AG08395 (cell line): Measurements from ENCODE around the gene PLPP1.
A peak's percentile ranks its signal among the peaks of the same experiment; 100 is the strongest.

Source experiments
- DNase-seq: peaks from one replicate; pipeline ENCODE4 v3.0.0; 2012; ENCODE audit warnings: mixed read lengths, low spot score

PLPP1 gene

DNA sequence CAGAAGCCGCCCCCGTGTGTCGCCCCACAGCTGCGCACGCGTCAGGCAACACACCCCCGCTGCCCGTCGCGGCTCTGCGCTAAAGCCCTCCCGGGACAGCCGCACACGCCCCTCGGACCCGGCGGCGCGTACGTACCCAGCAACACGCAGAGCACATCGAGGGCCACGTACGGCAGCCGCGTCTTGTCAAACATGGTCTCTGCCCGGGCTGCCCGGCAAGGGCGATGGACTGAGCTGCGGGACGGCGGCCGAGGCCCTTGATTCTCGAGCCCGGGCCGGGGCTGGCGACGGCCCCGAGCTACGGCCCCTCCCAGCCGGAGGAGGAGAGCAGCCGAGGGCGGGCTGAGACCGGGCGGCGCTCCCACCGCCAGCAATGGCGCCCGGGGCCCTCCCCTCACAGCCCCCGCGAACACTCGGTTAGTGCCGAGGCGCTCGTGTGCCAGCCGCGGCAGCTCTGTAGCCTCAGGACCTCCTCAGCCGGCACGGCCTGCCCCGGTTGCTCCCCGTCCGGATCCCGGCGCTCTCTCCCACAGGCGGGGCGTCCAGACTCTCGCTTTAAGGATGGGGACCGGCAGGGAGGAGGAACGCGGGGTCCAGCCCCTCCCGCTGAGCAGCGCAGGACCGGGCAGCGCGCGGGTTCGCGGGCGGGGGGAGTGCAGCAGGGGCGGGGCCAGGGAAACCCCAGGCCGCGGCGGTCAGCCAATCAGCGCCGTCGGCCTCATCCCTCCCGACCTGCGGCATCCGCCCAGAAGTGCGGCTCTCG is at the start of gene PLPP1:
Gene PLPP1 (minus strand): TSS at position 529 of the 763 bp plus-strand sequence. CDS start 335 bp downstream, at position 194.
- DNase-seq = peak; percentile 96

DNA sequence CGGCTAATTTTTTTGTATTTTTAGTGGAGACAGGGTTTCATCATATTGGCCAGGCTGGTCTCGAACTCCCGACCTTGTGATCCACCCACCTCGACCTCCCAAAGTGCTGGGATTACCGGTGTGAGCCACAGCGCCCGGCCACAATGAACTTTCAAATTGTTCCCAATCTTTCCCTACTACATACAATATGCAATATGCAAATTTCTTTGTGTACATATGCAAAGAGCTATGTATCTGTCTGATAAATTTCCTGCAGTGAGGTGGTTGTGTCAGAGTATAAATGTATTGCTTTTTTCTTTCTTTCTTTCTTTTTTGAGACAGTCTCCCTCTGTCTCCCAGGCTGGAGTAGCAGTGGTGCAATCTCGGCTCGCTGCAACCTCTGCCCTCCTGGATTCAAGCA is 48.8 kb upstream of the PLPP1 start:
- no peak for DNase-seq

DNA sequence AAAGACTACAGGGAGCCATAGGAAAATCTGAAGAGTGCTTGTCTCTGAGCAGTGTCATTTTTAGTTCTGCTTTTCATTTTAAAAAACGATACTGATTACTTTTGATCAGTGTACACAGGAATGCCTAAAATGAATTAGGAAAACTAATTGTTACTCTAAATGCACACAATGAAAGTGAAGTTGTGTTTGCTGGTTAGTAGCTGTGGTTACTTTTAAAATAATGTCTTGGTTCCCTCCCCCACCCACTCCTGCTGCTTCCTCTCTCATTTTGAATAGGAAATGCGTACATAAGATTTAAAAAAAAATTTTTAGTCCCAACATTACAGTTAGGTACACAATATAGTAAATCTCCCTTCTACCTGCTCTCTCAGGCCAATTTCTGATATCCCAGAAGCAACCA is 47.5 kb upstream of the PLPP1 start:
- no peak for DNase-seq

DNA sequence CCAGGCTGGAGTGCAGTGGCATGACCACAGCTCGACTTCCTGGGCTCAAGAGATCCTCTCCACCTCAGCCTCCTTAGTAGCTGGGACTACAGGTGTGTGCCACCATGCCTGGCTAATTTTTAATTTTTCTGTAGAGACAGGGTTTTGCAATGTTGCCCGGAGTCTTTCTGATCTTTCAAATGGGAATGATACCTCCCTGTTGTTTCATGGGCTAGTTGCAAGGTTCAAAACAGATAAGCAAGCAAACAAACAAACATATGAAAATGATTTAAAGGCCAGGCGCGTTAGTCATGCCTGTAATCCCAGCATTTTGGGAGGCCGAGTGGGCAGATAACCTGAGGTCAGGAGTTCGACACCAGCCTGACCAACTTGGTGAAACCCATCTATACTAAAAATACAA is 45.3 kb upstream of the PLPP1 start:
- DNase-seq = no peak

DNA sequence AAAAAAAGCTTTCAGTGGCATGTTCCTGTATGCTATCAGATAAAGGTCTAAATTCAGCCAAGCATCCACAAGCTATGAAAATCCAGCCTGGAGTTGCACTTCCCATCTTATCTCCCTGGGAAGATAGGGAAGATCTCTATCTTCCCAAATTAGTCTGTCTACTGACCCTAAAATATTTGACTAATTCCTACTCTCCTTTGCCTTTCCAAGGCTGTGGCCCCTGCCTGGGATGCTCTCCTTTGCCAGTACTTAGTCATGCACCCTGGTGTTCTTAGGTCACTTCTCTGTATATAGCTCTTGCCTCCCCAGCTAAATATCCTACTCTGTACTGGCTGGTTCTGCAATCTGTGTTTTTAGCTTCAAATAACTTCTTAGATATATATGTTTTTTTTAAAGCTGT is 44.0 kb upstream of the PLPP1 start:
- DNase-seq = no peak

DNA sequence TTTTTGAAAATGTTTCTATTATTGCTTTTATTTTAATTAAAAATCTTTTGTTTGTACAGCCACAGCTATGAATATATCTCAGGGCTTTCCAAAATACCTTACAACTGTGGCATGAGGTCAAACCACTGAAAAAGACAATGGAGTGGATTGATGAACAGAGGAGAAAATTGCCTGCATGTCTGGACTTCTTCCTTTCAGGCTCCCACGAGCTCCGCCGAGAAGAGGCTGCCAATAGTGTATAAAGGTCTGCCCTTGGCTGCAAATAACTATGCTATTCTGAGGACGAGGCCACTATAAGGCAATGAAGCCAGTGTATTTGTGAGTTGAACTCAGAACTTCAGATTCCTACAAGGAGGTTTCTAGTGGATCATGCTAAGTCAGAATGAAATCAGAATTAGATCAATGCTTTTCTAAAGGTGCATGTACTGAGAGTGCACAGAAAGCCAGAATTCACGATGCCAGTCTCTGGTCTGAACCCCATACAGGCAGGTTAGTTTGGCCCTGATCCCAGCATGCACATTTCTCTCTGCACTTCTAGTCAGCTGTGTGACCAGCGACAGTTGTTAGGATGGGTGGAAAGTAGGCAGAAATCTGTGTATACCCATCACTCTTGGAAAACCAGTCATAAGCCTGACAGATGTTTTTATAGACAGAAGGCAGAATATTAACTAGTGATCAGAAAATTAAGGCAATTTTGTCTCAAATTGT is 42.7 kb upstream of the PLPP1 start:
- peak; percentile 26 for DNase-seq

DNA sequence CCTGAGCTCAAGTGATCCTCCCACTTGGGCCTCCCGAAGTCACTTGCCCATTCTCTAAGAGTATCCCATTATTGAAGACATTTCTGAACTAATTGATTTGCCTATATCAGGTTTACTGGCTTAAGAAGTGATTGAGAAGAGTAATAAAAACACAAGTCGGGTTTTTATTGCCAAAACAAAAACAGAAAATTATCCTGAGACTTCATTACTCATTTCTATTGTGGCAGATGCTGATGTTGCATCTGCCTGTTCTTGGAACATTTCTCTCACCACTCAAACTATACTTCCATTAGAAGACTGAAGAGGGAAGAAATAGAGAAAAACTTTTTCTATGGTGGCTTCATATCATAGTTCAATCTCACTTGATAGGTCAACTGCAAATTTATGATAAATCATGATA is 41.9 kb upstream of the PLPP1 start:
- no peak for DNase-seq

DNA sequence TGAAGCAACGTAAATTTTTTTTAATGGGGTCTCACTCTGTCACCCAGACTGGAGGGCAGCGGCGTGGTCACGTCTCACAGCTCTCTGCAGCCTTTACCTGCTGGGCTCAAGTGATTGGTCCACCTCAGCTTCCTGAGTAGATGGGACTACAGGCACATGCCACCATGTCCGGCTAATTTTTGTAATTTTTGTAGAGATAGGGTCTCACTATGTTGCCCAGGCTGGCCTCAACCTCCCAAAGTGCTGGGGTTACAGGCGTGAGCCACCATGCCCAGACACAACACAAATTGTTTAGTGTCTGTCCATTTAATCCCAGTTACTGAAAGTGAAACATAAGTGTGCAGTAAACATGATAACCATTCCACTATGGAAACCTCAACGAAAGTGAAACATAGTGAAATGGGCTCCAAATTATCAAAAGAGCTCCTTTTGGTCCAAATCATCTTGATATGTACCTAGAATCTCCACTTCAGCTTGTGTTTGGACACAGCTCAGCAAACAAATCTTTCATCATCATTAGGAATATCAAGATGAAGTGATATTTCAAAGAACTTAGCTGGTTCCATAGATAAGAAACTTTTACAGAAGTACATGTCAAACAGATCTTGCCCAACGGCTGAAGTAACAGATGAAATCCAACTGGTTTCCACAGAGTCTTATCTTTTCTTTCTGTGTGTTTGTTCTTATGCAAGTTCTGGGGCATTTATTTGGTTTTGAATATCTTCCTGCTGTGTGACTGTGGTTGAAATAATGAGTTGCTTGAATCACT is 41.2 kb upstream of the PLPP1 start:
- DNase-seq = no peak

- no peak for DNase-seq
Observed at GRCh38 chr5:55572600-55572999, 37.8 kb upstream of the PLPP1 start.

GRCh38 chr5:55572020-55572419 is 37.3 kb upstream of the PLPP1 start:
- no peak for DNase-seq

DNA sequence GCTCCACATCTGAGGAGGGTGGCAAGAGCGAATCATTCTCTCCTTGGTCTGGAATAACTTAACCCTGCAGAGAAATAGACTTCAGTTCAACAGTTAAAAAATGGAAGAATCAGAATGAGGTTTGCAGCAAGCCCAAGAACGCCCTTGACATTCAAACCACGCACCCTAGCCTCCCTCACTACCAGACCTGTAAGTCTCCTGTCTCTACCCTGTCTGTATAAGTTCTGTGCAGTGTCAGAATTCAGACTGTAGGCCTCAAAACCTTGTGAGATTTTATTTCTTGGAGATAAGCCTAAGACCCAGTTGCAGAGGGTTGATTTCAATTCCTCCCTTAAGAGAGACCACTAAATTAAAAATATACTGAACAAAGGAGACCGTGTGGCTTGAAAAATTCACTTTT is 35.8 kb upstream of the PLPP1 start:
- no peak for DNase-seq

DNA sequence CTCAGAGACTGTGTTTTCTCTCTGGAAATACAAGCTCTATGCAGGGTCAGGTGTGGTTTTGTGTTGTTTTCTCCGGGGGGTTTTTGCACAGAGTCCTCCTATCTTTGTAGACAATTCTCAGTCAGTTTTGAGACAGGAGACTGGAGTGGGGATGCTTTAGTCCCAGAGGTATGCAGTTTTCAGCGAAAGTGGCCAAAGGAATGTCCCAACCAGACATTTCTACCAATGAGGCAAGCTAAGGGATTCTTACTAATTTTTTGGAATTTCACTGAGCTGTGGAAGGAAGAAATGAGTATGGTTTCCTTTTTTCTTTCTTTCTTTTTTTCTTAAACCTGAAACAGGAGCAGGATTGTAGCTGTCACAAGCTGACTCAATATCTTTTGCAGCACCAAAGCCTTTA is 35.3 kb upstream of the PLPP1 start:
- peak; percentile 81 for DNase-seq

GRCh38 chr5:55569513-55569865 is 34.7 kb upstream of the PLPP1 start:
- DNase-seq = no peak

DNA sequence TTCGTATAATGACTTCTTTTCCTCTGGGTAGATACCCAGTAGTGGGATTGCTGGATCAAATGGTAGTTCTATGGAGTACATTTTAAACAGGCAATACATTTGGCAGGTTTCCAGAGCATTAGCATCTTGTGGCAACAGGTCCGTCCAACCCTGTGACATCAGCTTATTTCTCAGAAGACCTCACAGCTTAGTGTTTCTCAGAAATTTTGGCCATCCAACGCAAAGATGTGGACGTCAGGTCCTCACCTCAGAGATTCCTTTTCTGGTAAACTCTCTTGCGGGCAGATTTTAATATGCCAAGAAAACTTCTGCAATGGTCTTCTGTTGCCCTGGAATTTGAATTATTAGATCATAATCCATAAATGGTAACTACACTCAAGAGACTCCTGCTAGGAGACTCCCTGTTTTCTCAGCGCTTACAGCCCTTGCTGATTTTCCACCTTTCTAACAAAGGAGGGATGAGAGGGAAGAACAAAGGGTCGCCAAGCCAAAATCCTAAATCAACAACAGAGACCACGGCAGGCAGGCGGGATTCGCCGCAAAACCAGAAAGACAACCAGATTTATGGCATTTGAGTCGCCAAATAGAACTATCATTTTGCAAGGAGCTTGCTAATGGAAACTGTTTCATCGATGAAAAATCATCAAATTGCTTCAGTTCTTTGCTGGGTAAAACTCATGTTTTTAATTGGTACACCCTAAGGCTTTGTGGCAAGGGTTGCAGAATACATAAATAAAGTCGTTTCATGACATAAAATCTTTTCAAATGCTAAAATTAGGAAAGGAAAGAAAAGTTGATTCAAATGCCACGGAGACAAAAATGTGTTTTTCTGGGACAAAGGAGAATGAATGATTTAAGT is 34.1 kb upstream of the PLPP1 start:
- no peak for DNase-seq

- DNase-seq = no peak
Observed at GRCh38 chr5:55564721-55565120, 30.0 kb upstream of the PLPP1 start.

- no peak for DNase-seq
Observed at GRCh38 chr5:55558484-55558883, 23.7 kb upstream of the PLPP1 start.

GRCh38 chr5:55557123-55557522 is 22.4 kb upstream of the PLPP1 start:
- no peak for DNase-seq

DNA sequence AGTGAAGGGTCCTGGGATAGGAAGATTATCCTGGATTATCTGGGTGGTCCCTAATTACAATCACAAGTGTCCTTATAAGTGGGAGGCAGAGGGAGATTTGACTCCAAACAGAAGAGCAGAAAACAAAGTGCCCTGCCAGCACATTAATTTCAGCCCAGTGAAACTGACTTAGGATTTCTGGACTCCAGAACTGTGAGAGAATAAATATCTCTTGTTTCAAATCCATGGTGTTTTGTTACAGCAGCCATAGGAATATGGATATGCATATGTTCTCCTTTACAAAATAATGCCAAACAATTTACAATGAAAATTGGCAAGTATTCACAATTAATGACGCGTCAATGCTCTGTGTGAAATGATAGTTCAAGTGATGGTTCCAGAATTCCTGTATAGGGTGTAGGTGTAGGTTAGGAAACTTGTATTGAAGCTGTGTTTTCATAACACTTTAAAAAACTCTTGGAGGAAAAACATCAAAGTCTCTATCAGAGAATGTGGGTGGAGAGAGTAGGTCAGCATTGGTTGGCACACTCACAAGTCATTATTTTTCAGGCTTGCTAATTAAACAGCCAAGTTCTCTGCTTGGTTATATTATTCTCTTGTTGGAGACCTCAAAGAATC is 19.9 kb upstream of the PLPP1 start:
- DNase-seq = no peak

DNA sequence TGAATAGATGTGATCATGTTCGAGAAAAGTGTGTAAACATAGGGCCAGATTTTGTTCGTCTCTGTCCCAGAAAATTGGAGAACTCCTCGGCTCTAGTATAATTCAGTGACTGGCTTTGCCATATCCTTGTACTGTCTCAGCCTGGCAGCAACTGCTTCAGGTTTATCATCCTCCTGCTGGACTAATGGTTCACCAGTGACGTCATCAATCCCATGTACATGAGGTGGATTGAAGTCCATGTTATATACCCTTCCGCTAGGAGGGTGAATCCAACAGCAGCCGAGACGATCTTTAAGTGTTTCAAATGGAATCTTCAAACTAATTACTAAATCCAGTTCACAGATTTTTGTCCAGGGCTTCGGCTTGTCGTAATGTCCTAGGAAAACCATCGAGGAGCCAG is 17.1 kb upstream of the PLPP1 start:
- no peak for DNase-seq

- DNase-seq = no peak
Observed at GRCh38 chr5:55551358-55551757, 16.6 kb upstream of the PLPP1 start.

DNA sequence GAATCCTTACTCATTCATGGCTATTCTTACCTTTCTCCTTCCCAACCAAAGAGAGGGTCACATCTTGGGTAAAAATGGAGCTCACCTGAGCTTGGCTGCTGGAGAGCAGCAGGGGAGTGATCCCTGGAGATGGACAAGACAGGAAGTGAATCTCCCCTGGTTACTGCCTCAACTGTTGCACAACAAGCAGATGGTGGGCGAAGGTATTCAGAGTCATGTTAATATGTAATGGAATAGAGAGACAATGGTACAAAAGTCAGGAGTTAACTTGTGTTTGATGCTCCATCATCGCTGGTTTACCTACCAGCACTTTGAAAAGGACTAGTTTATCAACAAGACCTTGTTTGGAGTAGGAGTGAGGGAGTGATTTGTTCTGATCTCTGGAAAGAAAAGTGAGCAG is 13.0 kb upstream of the PLPP1 start:
- no peak for DNase-seq

- no peak for DNase-seq
Observed at GRCh38 chr5:55546947-55547346, 12.2 kb upstream of the PLPP1 start.
